ENCODE measurements around the gene HABP2.

Gene HABP2

GRCh38 chr10:113572520-113573290 is 19.9 kb downstream of the HABP2 start:
- Histone ChIP-seq H3K27ac (ENCODE audit: low read depth, low read length) (no peak overlapping the region), H3K79me2 (ENCODE audit: control insufficient read depth, insufficient read depth, low read length, unreplicated experiment) (no peaks in the 10 kb centered on the region), H3K4me1 (ENCODE audit: control insufficient read depth, insufficient read depth, low read length, unreplicated experiment) (no peaks in the 10 kb centered on the region), H3K4me3 (ENCODE audit: low read depth, low read length) (no peak overlapping the region), H3K27me3 (ENCODE audit: insufficient read depth, low read length) (peaks cover 84% of the 10 kb centered on the region), H2AFZ (ENCODE audit: low read length, unreplicated experiment) (no peak overlapping the region), H3K36me3 (ENCODE audit: insufficient read depth, low read length) (no peaks in the 10 kb centered on the region)

GRCh38 chr10:113573368-113573767 is 20.5 kb downstream of the HABP2 start:
- no peaks in the 10 kb centered on the region for H3K4me1 ChIP-seq (ENCODE audit: control insufficient read depth, insufficient read depth, low read length, unreplicated experiment)

GRCh38 chr10:113576852-113577251 is 24.0 kb downstream of the HABP2 start:
- Histone ChIP-seq H2AFZ (ENCODE audit: low read length, unreplicated experiment) (no peak overlapping the region), H3K79me2 (ENCODE audit: control insufficient read depth, insufficient read depth, low read length, unreplicated experiment) (no peaks in the 10 kb centered on the region), H3K36me3 (ENCODE audit: insufficient read depth, low read length) (no peaks in the 10 kb centered on the region), H3K27ac (ENCODE audit: low read depth, low read length) (no peak overlapping the region), H3K4me3 (ENCODE audit: low read depth, low read length) (no peak overlapping the region), H3K4me1 (ENCODE audit: control insufficient read depth, insufficient read depth, low read length, unreplicated experiment) (no peaks in the 10 kb centered on the region), H3K27me3 (ENCODE audit: insufficient read depth, low read length) (peaks cover 72% of the 10 kb centered on the region)

More at GRCh38 chr10:113573368-113573767, 20.5 kb downstream of the HABP2 start:
- no peak overlapping the region for H3K4me3 ChIP-seq (ENCODE audit: low read depth, low read length)
- peaks cover 83% of the 10 kb centered on the region for H3K27me3 ChIP-seq (ENCODE audit: insufficient read depth, low read length)
- no peaks in the 10 kb centered on the region for H3K79me2 ChIP-seq (ENCODE audit: control insufficient read depth, insufficient read depth, low read length, unreplicated experiment)
- H2AFZ ChIP-seq (ENCODE audit: low read length, unreplicated experiment), result no peak overlapping the region
- no peaks in the 10 kb centered on the region for H3K36me3 ChIP-seq (ENCODE audit: insufficient read depth, low read length)
- no peak overlapping the region for H3K27ac ChIP-seq (ENCODE audit: low read depth, low read length)

GRCh38 chr10:113578773-113579172 is 25.9 kb downstream of the HABP2 start:
- Histone ChIP-seq H3K36me3 (ENCODE audit: insufficient read depth, low read length) (no peaks in the 10 kb centered on the region), H3K4me3 (ENCODE audit: low read depth, low read length) (no peak overlapping the region), H3K79me2 (ENCODE audit: control insufficient read depth, insufficient read depth, low read length, unreplicated experiment) (no peaks in the 10 kb centered on the region), H3K27me3 (ENCODE audit: insufficient read depth, low read length) (peaks cover 71% of the 10 kb centered on the region), H2AFZ (ENCODE audit: low read length, unreplicated experiment) (no peak overlapping the region), H3K27ac (ENCODE audit: low read depth, low read length) (no peak overlapping the region), H3K4me1 (ENCODE audit: control insufficient read depth, insufficient read depth, low read length, unreplicated experiment) (no peaks in the 10 kb centered on the region)

- Histone ChIP-seq H3K27ac (ENCODE audit: low read depth, low read length) (no peak overlapping the region), H2AFZ (ENCODE audit: low read length, unreplicated experiment) (no peak overlapping the region), H3K4me3 (ENCODE audit: low read depth, low read length) (no peak overlapping the region), H3K4me1 (ENCODE audit: control insufficient read depth, insufficient read depth, low read length, unreplicated experiment) (no peaks in the 10 kb centered on the region), H3K79me2 (ENCODE audit: control insufficient read depth, insufficient read depth, low read length, unreplicated experiment) (no peaks in the 10 kb centered on the region), H3K27me3 (ENCODE audit: insufficient read depth, low read length) (peaks cover 69% of the 10 kb centered on the region), H3K36me3 (ENCODE audit: insufficient read depth, low read length) (no peaks in the 10 kb centered on the region)
Observed at GRCh38 chr10:113581092-113581491, 28.2 kb downstream of the HABP2 start.

GRCh38 chr10:113583571-113583970 is 30.7 kb downstream of the HABP2 start:
- Histone ChIP-seq H3K27me3 (ENCODE audit: insufficient read depth, low read length) (peaks cover 58% of the 10 kb centered on the region), H3K4me3 (ENCODE audit: low read depth, low read length) (no peak overlapping the region), H3K4me1 (ENCODE audit: control insufficient read depth, insufficient read depth, low read length, unreplicated experiment) (no peaks in the 10 kb centered on the region), H3K79me2 (ENCODE audit: control insufficient read depth, insufficient read depth, low read length, unreplicated experiment) (no peaks in the 10 kb centered on the region), H2AFZ (ENCODE audit: low read length, unreplicated experiment) (no peak overlapping the region), H3K27ac (ENCODE audit: low read depth, low read length) (no peak overlapping the region), H3K36me3 (ENCODE audit: insufficient read depth, low read length) (no peaks in the 10 kb centered on the region)

- Histone ChIP-seq H3K4me3 (ENCODE audit: low read depth, low read length) (no peak overlapping the region), H3K27ac (ENCODE audit: low read depth, low read length) (no peak overlapping the region), H2AFZ (ENCODE audit: low read length, unreplicated experiment) (no peak overlapping the region), H3K79me2 (ENCODE audit: control insufficient read depth, insufficient read depth, low read length, unreplicated experiment) (no peaks in the 10 kb centered on the region), H3K36me3 (ENCODE audit: insufficient read depth, low read length) (no peaks in the 10 kb centered on the region), H3K27me3 (ENCODE audit: insufficient read depth, low read length) (peaks cover 52% of the 10 kb centered on the region), H3K4me1 (ENCODE audit: control insufficient read depth, insufficient read depth, low read length, unreplicated experiment) (no peaks in the 10 kb centered on the region)
Observed at GRCh38 chr10:113585949-113586348, 33.1 kb downstream of the HABP2 start.

- Histone ChIP-seq H3K4me1 (ENCODE audit: control insufficient read depth, insufficient read depth, low read length, unreplicated experiment) (no peaks in the 10 kb centered on the region), H3K4me3 (ENCODE audit: low read depth, low read length) (no peak overlapping the region), H3K27me3 (ENCODE audit: insufficient read depth, low read length) (peaks cover 43% of the 10 kb centered on the region), H3K27ac (ENCODE audit: low read depth, low read length) (no peak overlapping the region), H3K79me2 (ENCODE audit: control insufficient read depth, insufficient read depth, low read length, unreplicated experiment) (no peaks in the 10 kb centered on the region), H2AFZ (ENCODE audit: low read length, unreplicated experiment) (no peak overlapping the region), H3K36me3 (ENCODE audit: insufficient read depth, low read length) (no peaks in the 10 kb centered on the region)
Observed at GRCh38 chr10:113589201-113589770, 36.4 kb downstream of the HABP2 start.

GRCh38 chr10:113590581-113590980 is 37.7 kb downstream of the HABP2 start:
- H3K4me1 ChIP-seq (ENCODE audit: control insufficient read depth, insufficient read depth, low read length, unreplicated experiment), result no peaks in the 10 kb centered on the region
- no peak overlapping the region for H3K4me3 ChIP-seq (ENCODE audit: low read depth, low read length)
- peaks cover 43% of the 10 kb centered on the region for H3K27me3 ChIP-seq (ENCODE audit: insufficient read depth, low read length)
- H3K27ac ChIP-seq (ENCODE audit: low read depth, low read length), result no peak overlapping the region
- no peaks in the 10 kb centered on the region for H3K79me2 ChIP-seq (ENCODE audit: control insufficient read depth, insufficient read depth, low read length, unreplicated experiment)
- H3K36me3 ChIP-seq (ENCODE audit: insufficient read depth, low read length), result no peaks in the 10 kb centered on the region
- H2AFZ ChIP-seq (ENCODE audit: low read length, unreplicated experiment), result no peak overlapping the region

- H3K79me2 ChIP-seq (ENCODE audit: control insufficient read depth, insufficient read depth, low read length, unreplicated experiment), result no peaks in the 10 kb centered on the region
- no peaks in the 10 kb centered on the region for H3K4me1 ChIP-seq (ENCODE audit: control insufficient read depth, insufficient read depth, low read length, unreplicated experiment)
- no peaks in the 10 kb centered on the region for H3K36me3 ChIP-seq (ENCODE audit: insufficient read depth, low read length)
- H3K27ac ChIP-seq (ENCODE audit: low read depth, low read length), result no peak overlapping the region
- H3K27me3 ChIP-seq (ENCODE audit: insufficient read depth, low read length), result peaks cover 60% of the 10 kb centered on the region
- H3K4me3 ChIP-seq (ENCODE audit: low read depth, low read length), result no peak overlapping the region
- H2AFZ ChIP-seq (ENCODE audit: low read length, unreplicated experiment), result no peak overlapping the region
Observed at GRCh38 chr10:113592380-113592779, 39.5 kb downstream of the HABP2 start.

GRCh38 chr10:113594652-113595051 is 41.8 kb downstream of the HABP2 start:
- H3K27ac ChIP-seq (ENCODE audit: low read depth, low read length), result no peak overlapping the region
- no peak overlapping the region for H2AFZ ChIP-seq (ENCODE audit: low read length, unreplicated experiment)
- H3K36me3 ChIP-seq (ENCODE audit: insufficient read depth, low read length), result no peaks in the 10 kb centered on the region
- no peaks in the 10 kb centered on the region for H3K79me2 ChIP-seq (ENCODE audit: control insufficient read depth, insufficient read depth, low read length, unreplicated experiment)
- H3K27me3 ChIP-seq (ENCODE audit: insufficient read depth, low read length), result peaks cover 77% of the 10 kb centered on the region
- H3K4me1 ChIP-seq (ENCODE audit: control insufficient read depth, insufficient read depth, low read length, unreplicated experiment), result no peaks in the 10 kb centered on the region
- H3K4me3 ChIP-seq (ENCODE audit: low read depth, low read length), result no peak overlapping the region

Measured in ACC112 (cell line).